Subcutaneous adipose tissue (tissue), 4 donors: ENCODE results near the gene DNAH11. TPM values are rescaled to one million over a fixed set of nuclear protein-coding genes. Genes with fewer than 3 reads are reported as not detected.

Experiments
- CTCF ChIP-seq: fragments of 450-650 bp; IDR thresholded peaks from one replicate; pipeline ENCODE4 v1.5.1; 2016; ENCODE audit warnings: low read depth, mild to moderate bottlenecking, control low read depth, antibody characterized with exemption, moderate library complexity
- total RNA-seq, 4 donors: library from RNA; depleted of rRNA; stranded (reverse); fragments of >200 nt; gene quantifications; one replicate each; pipeline ENCODE4 v1.1.0, GENCODE V29; 2016

The DNAH11 gene
- total RNA-seq, 4 donors from 2014 or later, result 0.16 to 2.6 (median 0.86) TPM

GRCh38 chr7:21828841-21829240 lies 286.0 kb downstream of the DNAH11 start:
- no peak for TF ChIP-seq CTCF

GRCh38 chr7:21829731-21830130 lies 286.9 kb downstream of the DNAH11 start:
- no peak for TF ChIP-seq CTCF

- TF ChIP-seq CTCF, result no peak
These were observed 301.9 kb downstream of the DNAH11 start for GRCh38 chr7:21844742-21845141.

GRCh38 chr7:21850531-21851285 lies 307.9 kb downstream of the DNAH11 start:
- no peak for TF ChIP-seq CTCF

DNA sequence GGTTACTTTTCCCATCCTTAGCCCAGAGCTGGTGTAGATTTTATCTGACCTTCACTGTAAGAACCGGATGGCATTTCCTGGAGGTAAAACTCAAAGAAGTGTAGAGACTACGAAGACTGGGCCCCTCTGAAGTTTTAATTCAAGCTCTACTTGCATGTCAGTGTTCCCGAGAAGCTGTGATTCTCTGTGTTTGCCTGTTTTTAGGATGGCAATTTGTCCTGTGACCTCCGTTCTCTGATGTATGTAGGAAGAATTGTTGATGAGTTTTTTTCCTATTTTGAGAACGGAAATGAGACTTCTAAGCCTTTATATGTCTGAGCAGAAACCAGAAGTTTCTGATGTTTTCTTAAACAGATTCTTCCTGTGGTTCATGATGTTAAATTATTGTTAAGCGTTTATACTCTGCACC lies 308.7 kb downstream of the DNAH11 start:
- no peak for TF ChIP-seq CTCF

DNA sequence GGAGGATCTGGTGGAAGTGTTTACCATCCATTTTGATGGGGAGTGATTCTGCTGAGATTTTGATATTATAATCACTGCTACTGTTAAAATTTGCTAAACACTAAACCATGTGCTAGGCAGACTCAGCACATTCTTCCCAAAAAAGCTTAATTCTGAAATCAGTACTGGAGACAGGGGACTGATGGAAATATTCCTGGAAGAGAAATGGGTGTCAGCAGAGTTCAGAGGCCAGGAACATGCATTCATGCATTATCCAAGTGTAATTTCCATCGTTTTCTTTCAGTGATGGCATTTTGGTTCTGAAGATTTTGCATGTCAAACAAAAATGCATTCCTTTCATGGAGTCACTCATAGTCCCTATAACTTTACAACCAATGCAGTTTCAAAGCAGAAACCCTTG lies 323.9 kb downstream of the DNAH11 start:
- TF ChIP-seq CTCF, result no peak

DNA sequence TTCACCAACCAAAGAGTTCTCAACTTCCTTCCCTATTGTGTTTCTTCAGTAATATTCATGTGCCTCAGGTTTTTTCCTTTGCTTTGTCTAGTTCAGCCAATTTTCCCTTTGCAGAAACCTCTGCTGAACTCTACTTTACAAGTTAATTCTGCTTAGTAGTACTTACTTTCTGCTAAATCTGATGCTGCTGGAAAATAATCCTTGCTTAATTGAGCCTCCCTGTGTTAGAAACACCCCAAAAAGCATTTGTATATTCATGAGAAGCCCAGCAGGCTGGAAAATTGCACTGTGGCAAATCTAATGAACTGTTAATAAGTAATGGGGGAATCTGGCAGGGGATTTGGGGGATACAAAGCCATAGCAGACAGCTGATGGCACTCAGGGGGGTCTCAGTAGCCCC lies 324.4 kb downstream of the DNAH11 start:
- TF ChIP-seq CTCF, result no peak
